Measurements from ENCODE around the gene NUP62.
"Not testable (repeated sequence)": the region's sequence is repeated elsewhere in the genome, so short reads cannot be mapped to it uniquely, and the experiment has no call there.

NUP62 gene

GRCh38 chr19:49944567-49944966 lies 15.3 kb upstream of the NUP62 start:
- H3K36me3 Mint-ChIP-seq (ENCODE audit: insufficient read depth); DNase-seq; H3K4me1 Mint-ChIP-seq (ENCODE audit: low read depth in 2 of 2); H3K9me3 Mint-ChIP-seq; H3K4me3 Mint-ChIP-seq; ATAC-seq (replicated peaks); H3K27ac Mint-ChIP-seq: not testable (repeated sequence)
- peaks cover 30 to 65% of the 10 kb centered on the region in 2 donors for H3K27me3 Mint-ChIP-seq

GRCh38 chr19:49940482-49940791 lies 11.1 kb upstream of the NUP62 start:
- H3K9me3 Mint-ChIP-seq = no peaks in the 10 kb centered on the region
- peaks cover 0 to 12% of the 10 kb centered on the region in 2 donors for H3K4me1 Mint-ChIP-seq (ENCODE audit: low read depth in 2 of 2)
- peaks cover 7% of the 10 kb centered on the region for H3K36me3 Mint-ChIP-seq (ENCODE audit: insufficient read depth)
- DNase-seq = no peak
- H3K4me3 Mint-ChIP-seq = no peak overlapping the region
- no peak for ATAC-seq (replicated peaks)
- no peak overlapping the region for H3K27ac Mint-ChIP-seq
- H3K27me3 Mint-ChIP-seq = peaks cover 24 to 46% of the 10 kb centered on the region in 2 donors

- DNase-seq (no peak), ATAC-seq (replicated peaks) (no peak)
- Mint-ChIP-seq H3K9me3 (no peaks in the 10 kb centered on the region), H3K36me3 (ENCODE audit: insufficient read depth) (peaks cover 7% of the 10 kb centered on the region), H3K27ac (no peak overlapping the region), H3K4me3 (peak overlapping the region in 1 of 2 donors; percentile 17), H3K4me1 (ENCODE audit: low read depth in 2 of 2) (peaks cover 0 to 12% of the 10 kb centered on the region in 2 donors), H3K27me3 (peaks cover 24 to 41% of the 10 kb centered on the region in 2 donors)
Observed at GRCh38 chr19:49939721-49940481, 10.6 kb upstream of the NUP62 start.

- ATAC-seq (replicated peaks) = no peak
- no peaks in the 10 kb centered on the region for H3K9me3 Mint-ChIP-seq
- no peak overlapping the region for H3K4me3 Mint-ChIP-seq
- peaks cover 14 to 36% of the 10 kb centered on the region in 2 donors for H3K27me3 Mint-ChIP-seq
- no peak overlapping the region for H3K27ac Mint-ChIP-seq
- H3K4me1 Mint-ChIP-seq (ENCODE audit: low read depth in 2 of 2) = peaks cover 2 to 13% of the 10 kb centered on the region in 2 donors
- peaks cover 7% of the 10 kb centered on the region for H3K36me3 Mint-ChIP-seq (ENCODE audit: insufficient read depth)
- DNase-seq = no peak
Observed at GRCh38 chr19:49938662-49939061, 9.4 kb upstream of the NUP62 start.

GRCh38 chr19:49937750-49938381 lies 8.6 kb upstream of the NUP62 start:
- no peak overlapping the region for H3K27ac Mint-ChIP-seq
- ATAC-seq (replicated peaks) = peak; percentile 55
- DNase-seq = peak; percentile 75 to 77 (median 76)
- H3K9me3 Mint-ChIP-seq = no peaks in the 10 kb centered on the region
- no peak overlapping the region for H3K4me3 Mint-ChIP-seq
- H3K4me1 Mint-ChIP-seq (ENCODE audit: low read depth in 2 of 2) = peaks cover 10 to 19% of the 10 kb centered on the region in 2 donors
- peaks cover 7% of the 10 kb centered on the region for H3K36me3 Mint-ChIP-seq (ENCODE audit: insufficient read depth)
- H3K27me3 Mint-ChIP-seq = peaks cover 6 to 28% of the 10 kb centered on the region in 2 donors

GRCh38 chr19:49936549-49936948 lies 7.2 kb upstream of the NUP62 start:
- no peak overlapping the region for H3K27ac Mint-ChIP-seq
- ATAC-seq (replicated peaks) = no peak

GRCh38 chr19:49933643-49934042 lies 4.3 kb upstream of the NUP62 start:
- ATAC-seq (replicated peaks) (no peak), DNase-seq (no peak)
- peaks cover 38% of the 10 kb centered on the region for H3K36me3 Mint-ChIP-seq (ENCODE audit: insufficient read depth)
- peaks cover 42 to 43% of the 10 kb centered on the region in 2 donors for H3K4me1 Mint-ChIP-seq (ENCODE audit: low read depth in 2 of 2)
- H3K9me3 Mint-ChIP-seq = no peaks in the 10 kb centered on the region
- peak overlapping the region in 1 of 2 donors; percentile 66 for H3K27ac Mint-ChIP-seq
- no peaks in the 10 kb centered on the region for H3K27me3 Mint-ChIP-seq
- peak overlapping the region in 1 of 2 donors; percentile 75 for H3K4me3 Mint-ChIP-seq

More at GRCh38 chr19:49936549-49936948, 7.2 kb upstream of the NUP62 start:
- H3K27me3 Mint-ChIP-seq = peaks cover 0 to 17% of the 10 kb centered on the region in 2 donors
- H3K4me1 Mint-ChIP-seq (ENCODE audit: low read depth in 2 of 2) = peaks cover 19 to 27% of the 10 kb centered on the region in 2 donors
- H3K4me3 Mint-ChIP-seq = no peak overlapping the region
- H3K36me3 Mint-ChIP-seq (ENCODE audit: insufficient read depth) = peaks cover 18% of the 10 kb centered on the region
- DNase-seq = no peak
- H3K9me3 Mint-ChIP-seq = no peaks in the 10 kb centered on the region

- peak overlapping the region; percentile 66 to 72 for H3K27ac Mint-ChIP-seq
- peaks cover 47% of the 10 kb centered on the region for H3K36me3 Mint-ChIP-seq (ENCODE audit: insufficient read depth)
- peak; percentile 44 to 65 (median 52) for DNase-seq
- ATAC-seq (replicated peaks) = peak; percentile 35
- H3K4me3 Mint-ChIP-seq = peak overlapping the region; percentile 37 to 75
- H3K27me3 Mint-ChIP-seq = no peaks in the 10 kb centered on the region
- no peaks in the 10 kb centered on the region for H3K9me3 Mint-ChIP-seq
- H3K4me1 Mint-ChIP-seq (ENCODE audit: low read depth in 2 of 2) = peaks cover 48 to 49% of the 10 kb centered on the region in 2 donors
Observed at GRCh38 chr19:49932731-49933131, 3.4 kb upstream of the NUP62 start.

- Mint-ChIP-seq H3K4me3 (peak overlapping the region; percentile 37 to 75), H3K4me1 (ENCODE audit: low read depth in 2 of 2) (peaks cover 51 to 55% of the 10 kb centered on the region in 2 donors), H3K27ac (peak overlapping the region in 1 of 2 donors; percentile 72), H3K36me3 (ENCODE audit: insufficient read depth) (peaks cover 49% of the 10 kb centered on the region), H3K9me3 (no peaks in the 10 kb centered on the region), H3K27me3 (no peaks in the 10 kb centered on the region)
- DNase-seq (no peak), ATAC-seq (replicated peaks) (no peak)
Observed at GRCh38 chr19:49932041-49932451, 2.7 kb upstream of the NUP62 start.

GRCh38 chr19:49931293-49932040 lies 2.2 kb upstream of the NUP62 start:
- peak overlapping the region; percentile 75 to 100 for H3K4me3 Mint-ChIP-seq
- H3K36me3 Mint-ChIP-seq (ENCODE audit: insufficient read depth) = peaks cover 50% of the 10 kb centered on the region
- no peaks in the 10 kb centered on the region for H3K27me3 Mint-ChIP-seq
- H3K4me1 Mint-ChIP-seq (ENCODE audit: low read depth in 2 of 2) = peaks cover 52 to 55% of the 10 kb centered on the region in 2 donors
- H3K9me3 Mint-ChIP-seq = no peaks in the 10 kb centered on the region
- ATAC-seq (replicated peaks) (no peak), DNase-seq (no peak)
- H3K27ac Mint-ChIP-seq = no peak overlapping the region

- no peaks in the 10 kb centered on the region for H3K27me3 Mint-ChIP-seq
- H3K4me3 Mint-ChIP-seq = peak overlapping the region; percentile 87 to 100
- DNase-seq = no peak
- ATAC-seq (replicated peaks) = no peak
- peak overlapping the region; percentile 94 to 98 for H3K27ac Mint-ChIP-seq
- peaks cover 58% of the 10 kb centered on the region for H3K36me3 Mint-ChIP-seq (ENCODE audit: insufficient read depth)
- H3K9me3 Mint-ChIP-seq = no peaks in the 10 kb centered on the region
- H3K4me1 Mint-ChIP-seq (ENCODE audit: low read depth in 2 of 2) = peaks cover 53 to 55% of the 10 kb centered on the region in 2 donors
Observed at GRCh38 chr19:49930483-49931011, 1.2 kb upstream of the NUP62 start.

- no peaks in the 10 kb centered on the region for H3K9me3 Mint-ChIP-seq
- peaks cover 55 to 56% of the 10 kb centered on the region in 2 donors for H3K4me1 Mint-ChIP-seq (ENCODE audit: low read depth in 2 of 2)
- peak overlapping the region; percentile 94 to 98 for H3K27ac Mint-ChIP-seq
- H3K4me3 Mint-ChIP-seq = peak overlapping the region; percentile 87 to 100
- ATAC-seq (replicated peaks) (peak; percentile 81), DNase-seq (peak; percentile 91 to 93 (median 92))
- peaks cover 63% of the 10 kb centered on the region for H3K36me3 Mint-ChIP-seq (ENCODE audit: insufficient read depth)
- H3K27me3 Mint-ChIP-seq = no peaks in the 10 kb centered on the region
Observed at GRCh38 chr19:49929611-49930482, 543 bp upstream of the NUP62 start.

Data from effector memory CD8-positive, alpha-beta T cell (primary cell).